ENCODE results near the gene MINDY4B.

MINDY4B gene

GRCh38 chr3:150905746-150906145 lies 507 bp upstream of the MINDY4B start:
- no peaks in the 10 kb centered on the region for H4K20me1 ChIP-seq (ENCODE audit: insufficient read depth, low read length)
- no peak overlapping the region for H3K4me2 ChIP-seq (ENCODE audit: low read depth, low read length)
- no peak overlapping the region for H3K27ac ChIP-seq (ENCODE audit: low read length)
- no peaks in the 10 kb centered on the region for H3K4me1 ChIP-seq (ENCODE audit: low read length)
- no peaks in the 10 kb centered on the region for H3K36me3 ChIP-seq (replicated peaks; ENCODE audit: insufficient read depth, low read length)
- H2AFZ ChIP-seq (ENCODE audit: low read length): no peak overlapping the region
- no peaks in the 10 kb centered on the region for H3F3A ChIP-seq (ENCODE audit: insufficient read depth, low read length)
- H3K9ac ChIP-seq (ENCODE audit: low read length): no peak overlapping the region
- H3K4me3 ChIP-seq (ENCODE audit: low read length): no peak overlapping the region
- no peaks in the 10 kb centered on the region for H3K9me3 ChIP-seq (replicated peaks; ENCODE audit: insufficient read depth, low read length)
- TF ChIP-seq EZH2 (optimal IDR thresholded peaks at IDR 0.05; ENCODE audit: low read depth, low read length) (no peak), EZH2phosphoT487 (IDR thresholded peaks at IDR 0.05; ENCODE audit: low read length) (no peak), CTCF (IDR thresholded peaks at IDR 0.05; ENCODE audit: low read length) (no peak)
- no peaks in the 10 kb centered on the region for H3K79me2 ChIP-seq (ENCODE audit: low read length)
- no peaks in the 10 kb centered on the region for H3K9me2 ChIP-seq (replicated peaks; ENCODE audit: insufficient read depth, low read length)
- H3K27me3 ChIP-seq (replicated peaks; ENCODE audit: insufficient read depth, low read length): no peaks in the 10 kb centered on the region
- DNase-seq: no peak

GRCh38 chr3:150902988-150903387 lies 2.3 kb downstream of the MINDY4B start:
- Histone ChIP-seq H3K4me3 (ENCODE audit: low read length) (no peak overlapping the region), H3K9ac (ENCODE audit: low read length) (no peak overlapping the region), H3K36me3 (replicated peaks; ENCODE audit: insufficient read depth, low read length) (no peaks in the 10 kb centered on the region), H3K9me3 (replicated peaks; ENCODE audit: insufficient read depth, low read length) (no peaks in the 10 kb centered on the region), H3K27ac (ENCODE audit: low read length) (no peak overlapping the region), H3F3A (ENCODE audit: insufficient read depth, low read length) (no peaks in the 10 kb centered on the region), H3K79me2 (ENCODE audit: low read length) (no peaks in the 10 kb centered on the region), H3K9me2 (replicated peaks; ENCODE audit: insufficient read depth, low read length) (no peaks in the 10 kb centered on the region), H3K4me1 (ENCODE audit: low read length) (no peaks in the 10 kb centered on the region), H3K27me3 (replicated peaks; ENCODE audit: insufficient read depth, low read length) (no peaks in the 10 kb centered on the region), H3K4me2 (ENCODE audit: low read depth, low read length) (no peak overlapping the region), H4K20me1 (ENCODE audit: insufficient read depth, low read length) (no peaks in the 10 kb centered on the region), H2AFZ (ENCODE audit: low read length) (no peak overlapping the region)
- no peak for DNase-seq
- TF ChIP-seq CTCF (IDR thresholded peaks at IDR 0.05; ENCODE audit: low read length): no peak
- no peak for TF ChIP-seq EZH2 (optimal IDR thresholded peaks at IDR 0.05; ENCODE audit: low read depth, low read length)
- TF ChIP-seq EZH2phosphoT487 (IDR thresholded peaks at IDR 0.05; ENCODE audit: low read length): no peak

- Histone ChIP-seq H2AFZ (ENCODE audit: low read length) (no peak overlapping the region), H3K4me3 (ENCODE audit: low read length) (no peak overlapping the region), H3K4me1 (ENCODE audit: low read length) (no peaks in the 10 kb centered on the region), H3K36me3 (replicated peaks; ENCODE audit: insufficient read depth, low read length) (no peaks in the 10 kb centered on the region), H3K9me2 (replicated peaks; ENCODE audit: insufficient read depth, low read length) (no peaks in the 10 kb centered on the region), H3K9ac (ENCODE audit: low read length) (no peak overlapping the region), H3K27me3 (replicated peaks; ENCODE audit: insufficient read depth, low read length) (no peaks in the 10 kb centered on the region), H3K9me3 (replicated peaks; ENCODE audit: insufficient read depth, low read length) (no peaks in the 10 kb centered on the region), H3F3A (ENCODE audit: insufficient read depth, low read length) (no peaks in the 10 kb centered on the region), H3K4me2 (ENCODE audit: low read depth, low read length) (no peak overlapping the region), H4K20me1 (ENCODE audit: insufficient read depth, low read length) (no peaks in the 10 kb centered on the region), H3K27ac (ENCODE audit: low read length) (no peak overlapping the region), H3K79me2 (ENCODE audit: low read length) (no peaks in the 10 kb centered on the region)
- DNase-seq: no peak
- TF ChIP-seq EZH2phosphoT487 (IDR thresholded peaks at IDR 0.05; ENCODE audit: low read length) (no peak), EZH2 (optimal IDR thresholded peaks at IDR 0.05; ENCODE audit: low read depth, low read length) (no peak), CTCF (IDR thresholded peaks at IDR 0.05; ENCODE audit: low read length) (no peak)
Measured at GRCh38 chr3:150901793-150902192, 3.4 kb downstream of the MINDY4B start.

Data from MM.1S (cell line).